ENCODE data around the gene SMARCA2. TPM values are rescaled to one million over a fixed set of nuclear protein-coding genes. Genes with fewer than 3 reads are reported as not detected.
A peak's percentile ranks its signal among the peaks of the same experiment; 100 is the strongest.

SMARCA2 gene
- polyA plus RNA-seq, 2 of the 4 experiments (the other 2 are of a cell fraction) = 28.7 to 33.0 TPM

- DNase-seq (ENCODE audit: low read depth in 1 of 2, low spot score in 1 of 2) = no peak
- FAIRE-seq = no peak
- POLR2A ChIA-PET = no interaction called here
- Histone ChIP-seq H3K9me3 (peaks cover 3% of the 10 kb centered on the region; the same call in 1 of the 3 replicates), H3K27ac (no peak overlapping the region), H3K4me3 (no peak overlapping the region), H3K4me1 (no peaks in the 10 kb centered on the region), H3K4me2 (no peak overlapping the region)
- CTCF ChIA-PET = no interaction called here
- ATAC-seq = no peak; a peak in 1 of 6 replicates
- 84% methylated on average over 4 of the region's 4 CpGs for WGBS (ENCODE audit: missing lambda C conversion rate)
- TF ChIP-seq HDAC2 (IDR thresholded peaks at IDR 0.05) = no peak
- no peak for TF ChIP-seq RCOR1 (IDR thresholded peaks at IDR 0.05; ENCODE audit: low read depth, low read length)
- no peak for TF ChIP-seq HOXB13 (CRISPR knock-in tag; IDR thresholded peaks at IDR 0.05; ENCODE audit: low read depth)
- no peak for TF ChIP-seq GATA3 (IDR thresholded peaks at IDR 0.05; ENCODE audit: borderline replicate concordance)
- no peak for TF ChIP-seq RNF2 (IDR thresholded peaks at IDR 0.05; ENCODE audit: borderline replicate concordance, low read depth)
- no peak for TF ChIP-seq SMC3 (IDR thresholded peaks at IDR 0.05)
- TF ChIP-seq POLR2A (IDR thresholded peaks at IDR 0.05; ENCODE audit: low read length) = no peak
- no peak for TF ChIP-seq PBX3 (IDR thresholded peaks at IDR 0.05)
- TF ChIP-seq CTCF (IDR thresholded peaks at IDR 0.05) = no peak
- no peak for TF ChIP-seq CEBPB (IDR thresholded peaks at IDR 0.05)
- no peak for TF ChIP-seq EP300 (IDR thresholded peaks at IDR 0.05)
- no peak for TF ChIP-seq NR3C1 (IDR thresholded peaks at IDR 0.05)
- no peak for TF ChIP-seq CBX2 (IDR thresholded peaks at IDR 0.05; ENCODE audit: borderline replicate concordance, low read depth)
These were observed 212.2 kb downstream of the SMARCA2 start for GRCh38 chr9:2227144-2227867.

- DNase-seq (ENCODE audit: low read depth in 1 of 2, low spot score in 1 of 2) (peak in 1 of 2 experiments; percentile 24), ATAC-seq (peak in 1 of 2 experiments; percentile 45; a peak in 3 of 6 replicates), FAIRE-seq (no peak)
- ChIA-PET CTCF (interaction anchor here (0.9 kb wide), 1 partner anchor 13 kb away, joined by 3 read pairs; no protein-coding TSS in a partner anchor), POLR2A (no interaction called here)
- Histone ChIP-seq H3K9me3 (peaks cover under 1% of the 10 kb centered on the region; the same call in 1 of the 3 replicates), H3K4me3 (no peak overlapping the region), H3K4me1 (no peaks in the 10 kb centered on the region), H3K4me2 (no peak overlapping the region), H3K27ac (no peak overlapping the region)
- WGBS (ENCODE audit: missing lambda C conversion rate) = 27% methylated on average over 2 of the region's 2 CpGs
- TF ChIP-seq SMC3 (IDR thresholded peaks at IDR 0.05) (0 out of 3 replicates have a peak, but pooled peaks have one; percentile 11), RAD21 (conservative IDR thresholded peaks at IDR 0.05 in 1 of 2, IDR thresholded peaks at IDR 0.05 in 1 of 2) (peak; percentile 38 to 56; a peak in 4 of 5 replicates), RCOR1 (IDR thresholded peaks at IDR 0.05; ENCODE audit: low read depth, low read length) (no peak), CTCF (IDR thresholded peaks at IDR 0.05) (peak; percentile 24; the same call in 1 of the 3 replicates), CEBPB (IDR thresholded peaks at IDR 0.05) (peak in 1 of 2 experiments; percentile 66; a peak in 2 of 4 replicates), CBX8 (IDR thresholded peaks at IDR 0.05) (no peak)
These were observed 213.0 kb downstream of the SMARCA2 start for GRCh38 chr9:2228132-2228531.

GRCh38 chr9:2228641-2229040 is 213.5 kb downstream of the SMARCA2 start:
- H3K27ac ChIP-seq = no peak overlapping the region
- FAIRE-seq (no peak), ATAC-seq (no peak), DNase-seq (ENCODE audit: low read depth in 1 of 2, low spot score in 1 of 2) (no peak)
- no peaks in the 10 kb centered on the region for H3K9me3 ChIP-seq
- 60% methylated on average over 2 of the region's 2 CpGs for WGBS (ENCODE audit: missing lambda C conversion rate)
- no peak overlapping the region for H3K4me3 ChIP-seq
- H3K4me2 ChIP-seq = no peak overlapping the region
- no peaks in the 10 kb centered on the region for H3K4me1 ChIP-seq
- POLR2A ChIA-PET = no interaction called here
- CTCF ChIA-PET = interaction anchor here (0.9 kb wide), 1 partner anchor 12 kb away, joined by 3 read pairs; no protein-coding TSS in a partner anchor
- no peak for TF ChIP-seq SREBF2 (IDR thresholded peaks at IDR 0.05)
- TF ChIP-seq ZFP36 (IDR thresholded peaks at IDR 0.05; ENCODE audit: borderline replicate concordance, partially characterized antibody) = no peak
- no peak for TF ChIP-seq BCL3 (IDR thresholded peaks at IDR 0.05)
- TF ChIP-seq MAX (IDR thresholded peaks at IDR 0.05) = no peak
- no peak for TF ChIP-seq BHLHE40 (IDR thresholded peaks at IDR 0.05; ENCODE audit: low read depth, low read length)
- TF ChIP-seq NR3C1 (IDR thresholded peaks at IDR 0.05) = no peak
- no peak for TF ChIP-seq RNF2 (IDR thresholded peaks at IDR 0.05; ENCODE audit: borderline replicate concordance, low read depth)
- TF ChIP-seq ELK1 (IDR thresholded peaks at IDR 0.05; ENCODE audit: low read depth, low read length) = no peak
- no peak for TF ChIP-seq EHMT2 (IDR thresholded peaks at IDR 0.05; ENCODE audit: low read depth)
- TF ChIP-seq CBX8 (IDR thresholded peaks at IDR 0.05) = no peak
- no peak for TF ChIP-seq JUN (IDR thresholded peaks at IDR 0.05)
- no peak for TF ChIP-seq RCOR1 (IDR thresholded peaks at IDR 0.05; ENCODE audit: low read depth, low read length)
- TF ChIP-seq NFE2L2 (conservative IDR thresholded peaks at IDR 0.05; ENCODE audit: low read length) = no peak
- no peak for TF ChIP-seq RAD21 (conservative IDR thresholded peaks at IDR 0.05 in 1 of 2, IDR thresholded peaks at IDR 0.05 in 1 of 2)
- TF ChIP-seq HOXA7 (CRISPR knock-in tag; IDR thresholded peaks at IDR 0.05) = no peak

Measured in A549 (cell line).